Esophagus squamous epithelium (tissue), 5 donors: Measurements from ENCODE around the gene MYH15. TPM values are rescaled to one million over a fixed set of nuclear protein-coding genes. Genes with fewer than 3 reads are reported as not detected.

Experiments used
- DNase-seq: peaks from one replicate; lab custom pipeline; 2025; lab: John Stamatoyannopoulos, UW
- H3K27ac ChIP-seq, 4 donors: fragments of 200-600 bp; sonication (generic); one replicate each; pipeline ENCODE4 v1.5.1; 2016 to 2019; ENCODE audit warnings: mild to moderate bottlenecking in 1 of 4
- H3K27me3 ChIP-seq, 4 donors: fragments of 200-600 bp; sonication (generic); 1 replicate in 3 of 4; 2 replicates in 1 of 4; pipeline versions ENCODE4 v1.5.1 to v1.6.0; 2017 to 2021; ENCODE audit warnings: antibody characterized with exemption in 1 of 4
- H3K36me3 ChIP-seq, 3 donors: fragments of 200-600 bp; sonication (generic); one replicate each; pipeline ENCODE4 v1.5.1; 2016 to 2019
- H3K4me1 ChIP-seq, 3 donors: fragments of 200-600 bp; sonication (generic); one replicate each; pipeline ENCODE4 v1.5.1; 2017 to 2019
- H3K4me3 ChIP-seq, 4 donors: fragments of 200-600 bp; sonication (generic); 1 replicate in 3 of 4; 2 replicates in 1 of 4; pipeline ENCODE4 v1.5.1; 2016 to 2019; ENCODE audit warnings: mild to moderate bottlenecking in 2 of 4, moderate library complexity in 1 of 4
- H3K9me3 ChIP-seq, 3 donors: fragments of 200-600 bp; sonication (generic); one replicate each; pipeline ENCODE4 v1.5.1; 2016 to 2019
- CTCF ChIP-seq, 6 experiments: fragments of 450-650 bp in 4 of 6; fragments of 200-600 bp in 2 of 6; sonication (generic) in 2 of 6; IDR thresholded peaks; one replicate each; pipeline ENCODE4 v1.5.1; 2016 to 2019; ENCODE audit warnings: antibody characterized with exemption in 6 of 6, mild to moderate bottlenecking in 4 of 6, moderate library complexity in 4 of 6
- POLR2A ChIP-seq, 4 donors: fragments of 450-650 bp; IDR thresholded peaks; one replicate each; pipeline ENCODE4 v1.6.1; 2017; ENCODE audit warnings: antibody characterized with exemption in 4 of 4, mild to moderate bottlenecking in 4 of 4, moderate library complexity in 3 of 4
- WGBS, 2 donors: methylation state at CpG; one replicate each; pipeline ENCODE4 v1.1.5; 2018; 5-methylcytosine and 5-hydroxymethylcytosine counted together
- intact Hi-C: fragments of 100-400 bp; cut with DNase I; formaldehyde crosslinking; loops from one replicate; pipeline ENCODE4 v1.15.0; 2022
- total RNA-seq, 4 donors: library from RNA; depleted of rRNA; stranded (reverse); fragments of >200 nt; gene quantifications; one replicate each; pipeline ENCODE4 v1.1.0, GENCODE V29; 2016
- donor health status: DM: yes; HTN: yes; CAD: no.

Gene MYH15
- total RNA-seq, 4 donors from 2014 or later: under 0.01 TPM; not detected in 3

- Histone ChIP-seq H3K36me3 (no peaks in the 10 kb centered on the region), H3K27ac (no peak overlapping the region), H3K9me3 (no peaks in the 10 kb centered on the region), H3K4me1 (peaks cover 0 to 20% (median 0%) of the 10 kb centered on the region in 3 donors), H3K4me3 (no peak overlapping the region), H3K27me3 (no peaks in the 10 kb centered on the region)
- TF ChIP-seq CTCF (IDR thresholded peaks at IDR 0.05): no peak
- TF ChIP-seq POLR2A (IDR thresholded peaks at IDR 0.05): no peak
- 38 to 40% methylated on average over 2 of the region's 2 CpGs for WGBS, 2 donors
- no peak for DNase-seq
- intact Hi-C loops: no loop called here
Measured at GRCh38 chr3:108512671-108513070, 2.3 kb upstream of the MYH15 start.

DNA sequence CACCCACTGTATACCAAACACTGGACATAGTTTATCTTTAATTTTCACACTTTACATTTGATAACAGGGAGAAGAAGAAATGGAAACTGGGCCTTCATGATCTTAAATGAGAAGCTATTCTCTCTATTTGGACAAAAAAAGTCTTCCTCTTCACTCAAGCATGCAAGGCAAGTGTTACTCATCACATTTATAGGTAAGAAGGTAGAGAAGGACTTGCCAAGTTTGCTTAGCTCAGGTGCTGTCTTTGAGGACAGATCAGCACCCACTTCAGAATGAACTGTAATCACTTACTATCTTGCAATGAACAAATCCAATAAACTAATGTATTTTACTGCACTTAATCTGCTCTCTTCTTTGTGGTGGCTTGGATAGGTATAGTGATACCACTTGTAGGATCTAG is 1.1 kb upstream of the MYH15 start:
- no peak for DNase-seq
- no peak for TF ChIP-seq CTCF (IDR thresholded peaks at IDR 0.05)
- TF ChIP-seq POLR2A (IDR thresholded peaks at IDR 0.05): no peak
- no peak overlapping the region for H3K4me3 ChIP-seq
- intact Hi-C loops: no loop called here
- no peak overlapping the region for H3K27ac ChIP-seq
- H3K4me1 ChIP-seq: peaks cover 0 to 20% (median 0%) of the 10 kb centered on the region in 3 donors
- no peaks in the 10 kb centered on the region for H3K9me3 ChIP-seq
- no peaks in the 10 kb centered on the region for H3K27me3 ChIP-seq
- H3K36me3 ChIP-seq: no peaks in the 10 kb centered on the region

- no peak for DNase-seq
- Histone ChIP-seq H3K27ac (no peak overlapping the region), H3K4me3 (no peak overlapping the region), H3K9me3 (no peaks in the 10 kb centered on the region), H3K36me3 (no peaks in the 10 kb centered on the region), H3K4me1 (peaks cover 0 to 20% (median 0%) of the 10 kb centered on the region in 3 donors), H3K27me3 (no peaks in the 10 kb centered on the region)
- TF ChIP-seq POLR2A (IDR thresholded peaks at IDR 0.05): no peak
- TF ChIP-seq CTCF (IDR thresholded peaks at IDR 0.05): no peak
- WGBS, 2 donors: 92 to 94% methylated on average over 4 of the region's 4 CpGs
- intact Hi-C loops: no loop called here
Measured at GRCh38 chr3:108511055-108511454, 659 bp upstream of the MYH15 start.

- no peak overlapping the region for H3K27ac ChIP-seq
- H3K27me3 ChIP-seq: no peaks in the 10 kb centered on the region
- TF ChIP-seq POLR2A (IDR thresholded peaks at IDR 0.05) (no peak), CTCF (IDR thresholded peaks at IDR 0.05) (no peak)
- H3K36me3 ChIP-seq: no peaks in the 10 kb centered on the region
- 79 to 85% methylated on average over 2 of the region's 2 CpGs for WGBS, 2 donors
- peaks cover 0 to 20% (median 0%) of the 10 kb centered on the region in 3 donors for H3K4me1 ChIP-seq
- no peaks in the 10 kb centered on the region for H3K9me3 ChIP-seq
- no peak for DNase-seq
- H3K4me3 ChIP-seq: no peak overlapping the region
- intact Hi-C loops: no loop called here
Measured at GRCh38 chr3:108509871-108510270, 525 bp downstream of the MYH15 start.

GRCh38 chr3:108509263-108509662 is 1.1 kb downstream of the MYH15 start:
- Histone ChIP-seq H3K4me1 (peaks cover 0 to 20% (median 0%) of the 10 kb centered on the region in 3 donors), H3K9me3 (no peaks in the 10 kb centered on the region), H3K27me3 (no peaks in the 10 kb centered on the region), H3K27ac (no peak overlapping the region), H3K36me3 (no peaks in the 10 kb centered on the region), H3K4me3 (no peak overlapping the region)
- WGBS, 2 donors: 69% methylated on average over 3 of the region's 3 CpGs
- TF ChIP-seq CTCF (IDR thresholded peaks at IDR 0.05) (no peak), POLR2A (IDR thresholded peaks at IDR 0.05) (no peak)
- DNase-seq: no peak
- intact Hi-C loops: no loop called here
